CD4-positive, alpha-beta T cell treated with Interleukin-21 for 1 hour (primary cell): ENCODE results near the gene CBX8.

ENCODE experiments used
- DNase-seq: peaks from one replicate; pipeline ENCODE4 v3.0.0-alpha.2; 2020

Gene CBX8

DNA sequence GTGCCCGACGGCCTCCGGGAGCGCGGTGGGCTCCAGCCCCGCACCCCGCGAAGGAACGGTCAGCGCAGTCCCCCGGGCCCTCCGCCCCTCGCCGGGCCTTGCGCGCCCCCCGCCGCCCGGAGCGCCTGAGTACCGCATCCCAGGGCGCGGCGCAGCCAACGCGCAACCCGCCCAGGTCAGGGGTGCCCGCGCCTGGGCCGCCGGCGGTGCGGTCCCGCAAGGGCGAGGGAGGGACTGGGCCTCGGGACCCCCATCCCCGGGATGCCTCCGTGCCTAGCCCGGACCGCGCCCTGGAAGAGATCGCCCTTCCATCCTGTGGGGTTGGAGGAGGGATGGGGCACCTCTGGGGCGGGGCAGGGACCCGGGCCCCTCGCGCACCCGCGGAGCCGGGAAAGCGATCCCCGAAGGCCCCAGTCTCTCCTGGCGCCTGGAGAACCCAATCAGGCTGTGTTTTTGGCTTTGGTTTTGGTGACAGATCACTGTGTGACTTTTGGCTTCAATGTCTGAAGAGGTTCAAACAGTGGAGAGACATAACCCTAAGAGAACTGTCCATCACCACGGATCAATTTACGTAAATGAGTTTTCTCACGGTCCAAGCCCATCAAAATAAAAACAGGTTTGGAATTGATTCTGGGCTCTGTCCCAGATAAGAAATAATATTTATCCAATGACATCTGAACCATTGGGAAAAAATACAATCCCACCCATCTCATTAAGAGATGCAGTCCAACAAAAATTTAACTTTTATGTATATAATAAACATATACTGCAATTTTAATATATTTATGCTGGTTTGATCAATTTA is 48.4 kb downstream of the CBX8 start:
- DNase-seq: no peak

GRCh38 chr17:79747508-79748294 is 49.2 kb downstream of the CBX8 start:
- DNase-seq: no peak

DNA sequence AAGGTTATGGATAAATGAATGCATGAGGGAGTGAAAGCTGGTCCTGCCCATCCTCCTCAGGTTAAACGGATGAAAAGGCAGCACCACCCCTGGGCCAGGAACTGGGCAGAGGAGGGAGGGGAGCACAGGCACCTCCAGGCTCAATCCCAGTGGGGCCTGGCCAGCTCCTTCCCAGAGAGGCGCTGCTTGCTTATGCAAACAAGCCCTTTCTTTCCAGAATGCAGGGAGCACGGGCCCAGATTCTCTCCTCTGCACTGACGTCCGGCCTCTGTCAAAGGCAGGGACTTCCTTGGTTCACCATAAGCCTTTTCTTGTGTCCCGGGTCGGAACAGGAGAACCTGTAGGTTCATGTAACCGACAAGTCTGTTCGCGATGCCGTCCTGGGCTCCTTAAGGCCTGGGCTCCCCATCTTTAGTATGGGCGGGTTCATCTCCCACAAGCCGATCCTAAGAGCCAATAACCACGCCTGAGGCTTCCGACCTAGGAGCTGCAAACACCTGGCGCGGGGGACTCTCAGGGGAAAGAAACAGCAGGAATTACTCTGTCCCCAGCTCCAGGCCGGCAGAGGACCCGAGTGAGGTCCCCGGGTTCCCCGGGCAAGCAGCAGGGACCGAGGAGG is 49.9 kb downstream of the CBX8 start:
- DNase-seq: no peak

DNA sequence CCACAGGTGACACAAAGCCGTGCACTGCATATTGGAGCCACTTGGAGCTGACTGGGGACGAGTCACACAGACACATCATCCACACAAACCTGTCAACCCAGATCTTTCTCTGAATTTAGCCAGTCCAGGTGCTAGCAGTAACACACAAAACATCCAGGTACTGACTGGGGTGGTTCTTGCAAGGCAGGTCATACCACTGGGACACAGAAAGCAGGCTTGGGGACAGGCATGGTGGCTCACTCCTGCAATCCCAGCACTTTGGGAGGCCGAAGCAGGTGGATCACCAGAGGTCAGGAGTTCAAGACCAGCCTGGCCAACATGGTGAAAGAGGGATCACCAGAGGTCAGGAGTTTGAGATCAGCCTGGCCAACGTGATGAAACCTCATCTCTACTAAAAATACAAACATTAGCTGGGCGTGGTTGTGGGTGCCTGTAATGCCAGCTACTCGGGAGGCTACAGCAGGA is 51.2 kb downstream of the CBX8 start:
- DNase-seq: no peak

- DNase-seq: no peak
These were observed 53.3 kb downstream of the CBX8 start for GRCh38 chr17:79743614-79744013.

DNA sequence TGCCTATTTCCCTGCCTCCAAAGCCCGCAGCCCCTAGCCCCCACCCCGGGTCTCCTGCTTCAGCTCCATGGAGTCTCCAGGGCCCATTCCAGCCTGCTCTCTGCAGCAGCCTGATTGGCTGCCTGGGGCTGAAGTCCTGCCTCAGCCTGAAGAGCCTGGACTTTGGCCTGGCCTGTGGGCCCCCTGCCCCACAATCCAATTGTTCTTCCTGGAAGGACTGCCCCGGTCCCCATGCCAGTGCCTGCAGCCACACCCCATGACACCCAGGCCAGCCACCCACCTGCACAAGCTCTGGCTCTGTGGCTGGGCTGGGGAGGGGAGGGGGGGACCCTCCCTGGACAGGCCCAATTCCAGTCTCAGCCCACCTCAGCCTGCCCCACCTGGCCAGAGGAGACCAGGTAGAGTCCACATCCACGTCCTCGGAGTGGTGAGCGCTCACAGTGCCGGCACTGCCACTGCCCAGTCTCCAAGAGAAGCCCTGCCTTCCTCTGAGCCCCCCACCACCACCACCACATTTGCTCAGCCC is 53.9 kb downstream of the CBX8 start:
- no peak for DNase-seq

GRCh38 chr17:79742589-79742918 is 54.3 kb downstream of the CBX8 start:
- no peak for DNase-seq
